GM23248 (cell line): Measurements from ENCODE around the gene EMC9. TPM values are rescaled to one million over a fixed set of nuclear protein-coding genes. Genes with fewer than 3 reads are reported as not detected.
A peak's percentile ranks its signal among the peaks of the same experiment; 100 is the strongest.

Source experiments
- DNase-seq: peaks from one replicate; pipeline ENCODE4 v3.0.0-alpha.2; 2015
- H2AFZ ChIP-seq: fragments of 200-600 bp; sonication (generic); 2 replicates; pipeline ENCODE4 v1.6.1; 2016; ENCODE audit warnings: antibody characterized with exemption
- H3F3A ChIP-seq: fragments of 200-600 bp; sonication (generic); 2 replicates; pipeline ENCODE4 v1.6.1; 2016; ENCODE audit warnings: mild to moderate bottlenecking, antibody characterized with exemption, mixed run types; ENCODE audit not compliant: insufficient read depth
- H3K27ac ChIP-seq: fragments of 200-600 bp; sonication (generic); 2 replicates; pipeline ENCODE4 v1.5.1; 2016; ENCODE audit warnings: mild to moderate bottlenecking
- H3K27me3 ChIP-seq: fragments of 200-600 bp; sonication (generic); replicated peaks from 2 replicates; pipeline ENCODE4 v1.6.1; 2016; ENCODE audit warnings: mild to moderate bottlenecking; ENCODE audit not compliant: insufficient read depth
- H3K36me3 ChIP-seq: fragments of 200-600 bp; sonication (generic); 2 replicates; pipeline ENCODE4 v1.6.1; 2016; ENCODE audit warnings: low read depth, mild to moderate bottlenecking
- H3K4me1 ChIP-seq: fragments of 200-600 bp; sonication (generic); 2 replicates; pipeline ENCODE4 v1.6.1; 2016; ENCODE audit warnings: mild to moderate bottlenecking; ENCODE audit not compliant: insufficient read depth
- H3K4me2 ChIP-seq: fragments of 200-600 bp; sonication (generic); one replicate; pipeline ENCODE4 v1.6.1; 2016; ENCODE audit warnings: mild to moderate bottlenecking; ENCODE audit not compliant: unreplicated experiment
- H3K4me3 ChIP-seq: fragments of 200-600 bp; sonication (generic); 2 replicates; pipeline ENCODE4 v1.5.1; 2016; ENCODE audit warnings: mild to moderate bottlenecking
- H3K79me2 ChIP-seq: fragments of 200-600 bp; sonication (generic); 2 replicates; pipeline ENCODE4 v1.6.1; 2016; ENCODE audit warnings: mild to moderate bottlenecking; ENCODE audit not compliant: insufficient read depth
- H3K9ac ChIP-seq: fragments of 200-600 bp; sonication (generic); 2 replicates; pipeline ENCODE4 v1.6.1; 2016; ENCODE audit warnings: mild to moderate bottlenecking
- H3K9me2 ChIP-seq: fragments of 200-600 bp; sonication (generic); 2 replicates; pipeline ENCODE4 v1.6.1; 2016; ENCODE audit warnings: mixed run types, mild to moderate bottlenecking, moderate library complexity; ENCODE audit not compliant: insufficient read depth
- H3K9me3 ChIP-seq: fragments of 200-600 bp; sonication (generic); one replicate; pipeline ENCODE4 v1.6.1; 2017; ENCODE audit warnings: low read depth
- H4K20me1 ChIP-seq: fragments of 200-600 bp; sonication (generic); 2 replicates; pipeline ENCODE4 v1.6.0; 2016; ENCODE audit not compliant: insufficient read depth
- EZH2 ChIP-seq: fragments of 200-600 bp; sonication (generic); IDR thresholded peaks from 2 replicates; pipeline ENCODE4 v1.6.1; 2018; ENCODE audit warnings: antibody characterized with exemption, mild to moderate bottlenecking; ENCODE audit not compliant: insufficient read depth, poor library complexity, severe bottlenecking
- EZH2phosphoT487 ChIP-seq: fragments of 200-600 bp; sonication (generic); IDR thresholded peaks from 2 replicates; pipeline ENCODE4 v1.6.1; 2018; ENCODE audit warnings: antibody characterized with exemption, moderate library complexity, mild to moderate bottlenecking, low read depth; ENCODE audit not compliant: insufficient read depth
- WGBS, 2 experiments: methylation state at CpG; one replicate each; pipeline ENCODE4 v1.1.6; 2015 to 2017; ENCODE audit warnings: low lambda C conversion rate in 2 of 2, low coverage in 1 of 2; ENCODE audit errors: missing lambda C conversion rate in 2 of 2; 5-methylcytosine and 5-hydroxymethylcytosine counted together
- in situ Hi-C: fragments of 300-500 bp; cut with MboI; formaldehyde crosslinking; loops from 2 replicates; pipeline ENCODE4 v1.15.0; 2020
- polyA plus RNA-seq: library from polyadenylated mRNA; unstranded; fragments of >200 nt; fragmentation: Nextera tagmentation; extraction: Ambion mirVana; gene quantifications from 2 replicates; pipeline ENCODE4 v1.2.1, GENCODE V29; 2016
- total RNA-seq: library from RNA; depleted of rRNA; stranded (reverse); fragments of >200 nt; shearing (Covaris generic); gene quantifications from 2 replicates; pipeline ENCODE4 v1.2.3, GENCODE V29; 2014

EMC9 gene
- total and polyA plus RNA-seq, 2 experiments from 2014 or later = 22.9 to 27.4 TPM

DNA sequence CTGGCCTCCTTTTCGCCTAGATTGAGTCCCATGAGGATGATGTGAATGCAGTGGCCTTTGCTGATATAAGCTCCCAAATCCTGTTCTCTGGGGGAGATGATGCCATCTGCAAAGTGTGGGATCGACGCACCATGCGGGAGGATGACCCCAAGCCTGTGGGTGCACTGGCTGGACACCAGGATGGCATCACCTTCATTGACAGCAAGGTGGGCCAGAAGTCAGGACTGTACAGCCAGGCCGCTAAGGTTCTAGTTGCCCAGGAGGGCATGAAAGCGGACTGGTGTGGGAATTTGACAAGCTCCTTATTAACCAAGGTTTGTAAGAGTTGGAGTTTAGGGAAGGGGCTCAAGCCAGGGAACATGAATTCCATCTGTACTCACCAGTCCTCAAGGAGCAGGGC is 21.7 kb downstream of the EMC9 start:
- H4K20me1 ChIP-seq = no peaks in the 10 kb centered on the region
- no peak overlapping the region for H2AFZ ChIP-seq
- in situ Hi-C loops = no loop called here
- DNase-seq = no peak
- peaks cover 9% of the 10 kb centered on the region; the same call in 1 of the 2 replicates for H3K36me3 ChIP-seq
- H3K9ac ChIP-seq = no peak overlapping the region
- no peak overlapping the region for H3K4me3 ChIP-seq
- no peak overlapping the region for H3K4me2 ChIP-seq
- peaks cover 12% of the 10 kb centered on the region for H3K4me1 ChIP-seq
- WGBS, 2 experiments = 100% methylated on average over 6 of the region's 6 CpGs
- H3K79me2 ChIP-seq = peaks cover 16% of the 10 kb centered on the region; the same call in 1 of the 2 replicates
- H3K27me3 ChIP-seq = no peaks in the 10 kb centered on the region
- H3K9me2 ChIP-seq = no peaks in the 10 kb centered on the region
- no peaks in the 10 kb centered on the region for H3F3A ChIP-seq
- H3K27ac ChIP-seq = no peak overlapping the region
- TF ChIP-seq EZH2phosphoT487 (no peak), EZH2 (no peak)
- no peaks in the 10 kb centered on the region for H3K9me3 ChIP-seq

DNA sequence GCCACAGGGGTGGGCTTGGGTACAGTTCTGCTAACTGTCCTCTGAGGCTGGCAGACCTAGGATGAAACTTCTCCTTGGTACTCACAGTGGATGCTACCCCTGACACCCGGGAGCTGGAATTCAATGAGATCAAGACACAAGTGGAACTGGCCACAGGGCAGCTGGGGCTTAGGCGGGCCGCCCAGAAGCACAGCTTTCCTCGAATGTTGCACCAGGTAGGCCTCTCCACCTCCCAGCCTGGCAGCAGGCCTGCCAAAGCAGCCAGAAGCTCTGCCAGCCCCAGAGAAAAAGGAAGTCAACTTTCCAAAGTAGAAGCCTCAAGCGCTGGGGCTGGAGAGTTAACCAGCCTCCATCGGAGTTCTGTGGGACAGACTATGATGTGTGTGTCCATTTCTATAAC is 24.2 kb downstream of the EMC9 start:
- Histone ChIP-seq H3K4me2 (no peak overlapping the region), H3K9me2 (no peaks in the 10 kb centered on the region), H3K9ac (no peak overlapping the region), H3K27ac (no peak overlapping the region), H3K27me3 (no peaks in the 10 kb centered on the region), H3K4me3 (no peak overlapping the region), H3K9me3 (no peaks in the 10 kb centered on the region), H4K20me1 (no peaks in the 10 kb centered on the region), H3K79me2 (peaks cover 16% of the 10 kb centered on the region; the same call in 1 of the 2 replicates), H3K36me3 (peaks cover 9% of the 10 kb centered on the region; the same call in 1 of the 2 replicates), H3F3A (peaks cover 5% of the 10 kb centered on the region), H3K4me1 (peaks cover 12% of the 10 kb centered on the region), H2AFZ (no peak overlapping the region)
- TF ChIP-seq EZH2 = no peak
- TF ChIP-seq EZH2phosphoT487 = no peak
- 85 to 89% methylated on average over 6 of the region's 6 CpGs for whole genome bisulfite sequencing, 2 experiments
- in situ Hi-C loops = no loop called here
- DNase-seq = no peak

DNA sequence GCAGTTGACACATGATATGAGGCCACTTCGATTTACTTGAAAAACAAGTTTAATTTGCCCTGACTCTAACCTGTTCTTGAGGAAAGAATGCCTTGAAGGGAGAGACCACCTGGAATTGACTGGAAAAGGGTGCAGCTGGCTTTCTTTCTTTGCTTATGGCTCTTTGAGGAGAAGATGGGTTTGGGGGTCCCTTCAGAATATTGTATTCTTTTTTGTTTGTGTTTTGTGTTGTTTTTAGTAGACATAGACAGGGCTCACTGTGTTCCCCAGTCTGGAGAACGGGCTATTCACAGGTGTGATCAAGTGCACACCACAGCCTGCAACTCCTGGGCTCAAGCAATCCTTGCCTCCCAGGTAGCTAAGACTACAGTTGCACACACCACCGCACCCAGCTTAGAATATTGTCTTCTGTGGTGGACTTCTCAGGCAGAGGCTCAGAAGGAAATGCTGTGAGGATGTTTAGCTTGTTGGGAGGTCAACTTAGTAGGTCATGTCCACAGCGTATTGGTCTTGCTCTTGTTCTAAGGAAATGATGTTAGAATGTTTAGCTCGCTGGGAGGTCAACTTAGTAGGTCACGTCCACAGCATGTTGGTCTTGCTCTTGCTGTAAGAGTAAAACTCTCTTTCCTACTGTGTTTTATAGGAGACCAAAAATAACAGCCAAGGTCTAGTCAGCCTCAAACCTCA is 25.1 kb downstream of the EMC9 start:
- DNase-seq = no peak
- Histone ChIP-seq H4K20me1 (no peaks in the 10 kb centered on the region), H3K9me2 (no peaks in the 10 kb centered on the region), H3K9ac (peak overlapping the region; percentile 95; the same call in 1 of the 2 replicates), H3K4me2 (peak overlapping the region; percentile 86), H3K4me3 (peak overlapping the region; percentile 81), H2AFZ (no peak overlapping the region), H3K4me1 (peaks cover 12% of the 10 kb centered on the region), H3K9me3 (no peaks in the 10 kb centered on the region), H3F3A (peaks cover 5% of the 10 kb centered on the region), H3K27me3 (no peaks in the 10 kb centered on the region), H3K79me2 (peaks cover 16% of the 10 kb centered on the region; the same call in 1 of the 2 replicates), H3K27ac (no peak overlapping the region), H3K36me3 (peaks cover 5% of the 10 kb centered on the region; the same call in 1 of the 2 replicates)
- in situ Hi-C loops = no loop called here
- TF ChIP-seq EZH2phosphoT487 (no peak), EZH2 (no peak)
- WGBS, 2 experiments = 89% methylated on average over 6 of the region's 6 CpGs

DNA sequence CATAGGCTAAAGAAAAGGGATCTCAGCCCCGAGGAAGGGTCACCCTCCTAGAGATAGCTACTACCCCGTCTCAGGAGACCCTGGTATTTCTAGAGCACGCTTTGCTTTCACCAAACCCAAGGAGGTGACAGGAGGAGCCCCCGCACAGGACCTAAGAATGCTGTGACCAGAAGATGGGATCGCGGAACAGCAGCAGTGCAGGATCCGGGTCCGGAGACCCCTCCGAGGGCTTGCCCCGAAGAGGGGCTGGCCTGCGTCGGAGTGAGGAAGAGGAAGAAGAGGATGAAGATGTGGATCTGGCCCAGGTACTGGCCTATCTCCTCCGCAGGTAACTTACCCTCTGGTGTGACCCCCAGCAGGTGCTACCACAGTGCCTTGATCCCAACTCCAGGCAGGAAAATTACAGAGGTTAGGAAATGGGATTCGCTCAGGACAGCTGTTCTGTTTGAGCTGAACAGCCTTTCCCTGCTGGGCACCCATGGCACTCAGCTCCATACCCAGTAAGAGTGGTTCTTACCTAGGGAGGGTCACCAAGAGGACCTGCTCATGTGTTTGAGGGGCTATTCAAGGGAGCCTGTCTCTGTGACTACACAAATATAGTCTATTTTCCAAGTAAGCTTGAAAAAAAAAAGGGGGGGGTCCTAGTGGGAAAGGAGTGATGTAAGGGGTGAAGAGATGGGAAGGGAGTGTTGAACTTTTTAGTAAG is 25.8 kb downstream of the EMC9 start:
- peak overlapping the region; percentile 81 for H3K4me3 ChIP-seq
- TF ChIP-seq EZH2 = no peak
- no peak for TF ChIP-seq EZH2phosphoT487
- peak overlapping the region; percentile 96 for H2AFZ ChIP-seq
- peak overlapping the region; percentile 86 for H3K4me2 ChIP-seq
- H3K27me3 ChIP-seq = no peaks in the 10 kb centered on the region
- H3K79me2 ChIP-seq = peaks cover 16% of the 10 kb centered on the region; the same call in 1 of the 2 replicates
- peaks cover 12% of the 10 kb centered on the region for H3K4me1 ChIP-seq
- peak; percentile 40 for DNase-seq
- peaks cover 5% of the 10 kb centered on the region for H3F3A ChIP-seq
- H3K9me2 ChIP-seq = no peaks in the 10 kb centered on the region
- H3K9me3 ChIP-seq = no peaks in the 10 kb centered on the region
- WGBS, 2 experiments = 1% methylated on average over 14 of the region's 14 CpGs
- peak overlapping the region; percentile 95 for H3K9ac ChIP-seq
- H3K36me3 ChIP-seq = no peaks in the 10 kb centered on the region; the same call in 1 of the 2 replicates
- in situ Hi-C loops = no loop called here
- peak overlapping the region; percentile 98 for H3K27ac ChIP-seq
- H4K20me1 ChIP-seq = no peaks in the 10 kb centered on the region
